SU-DHL-6 (cell line): ENCODE data around the gene C8A.

Source experiments
- H2AFZ ChIP-seq: fragments of 200-600 bp; sonication (generic); 2 replicates; pipeline ENCODE4 v1.6.1; 2014; ENCODE audit warnings: low read depth, mild to moderate bottlenecking, moderate library complexity, mixed read lengths, antibody characterized with exemption, low read length; ENCODE audit not compliant: severe bottlenecking
- H3F3A ChIP-seq: fragments of 200-600 bp; shearing (Covaris generic); 2 replicates; pipeline ENCODE4 v1.6.0; 2016; ENCODE audit warnings: antibody characterized with exemption, mild to moderate bottlenecking; ENCODE audit not compliant: insufficient read depth
- H3K27ac ChIP-seq: fragments of 200-600 bp; sonication (generic); 2 replicates; pipeline ENCODE4 v1.5.1; 2016; ENCODE audit warnings: low read depth, mild to moderate bottlenecking, low read length, moderate library complexity, mixed read lengths
- H3K27me3 ChIP-seq: fragments of 200-600 bp; sonication (generic), shearing (Covaris generic); 2 replicates; pipeline ENCODE4 v1.6.0; 2014; ENCODE audit warnings: mild to moderate bottlenecking, low read length
- H3K36me3 ChIP-seq: fragments of 200-600 bp; sonication (generic); 2 replicates; pipeline ENCODE4 v1.6.1; 2014; ENCODE audit warnings: mild to moderate bottlenecking, low read length, mixed read lengths
- H3K4me2 ChIP-seq: fragments of 300-600, 200-600 bp; shearing (Covaris generic), sonication (generic); 2 replicates; pipeline ENCODE4 v1.6.0; 2014; ENCODE audit warnings: low read length, low read depth, mild to moderate bottlenecking; ENCODE audit not compliant: poor library complexity, severe bottlenecking
- H3K4me3 ChIP-seq: fragments of 200-600 bp; sonication (generic); 2 replicates; pipeline ENCODE4 v1.5.1; 2014; ENCODE audit warnings: antibody characterized with exemption, low read length, mild to moderate bottlenecking, mixed read lengths; ENCODE audit not compliant: insufficient read depth, poor library complexity, severe bottlenecking
- H3K79me2 ChIP-seq: fragments of 200-600 bp; sonication (generic); 2 replicates; pipeline ENCODE4 v1.6.1; 2014; ENCODE audit warnings: mild to moderate bottlenecking, low read length, moderate library complexity; ENCODE audit not compliant: insufficient read depth
- H3K9ac ChIP-seq: fragments of 200-600 bp; sonication (generic); 2 replicates; pipeline ENCODE4 v1.7.0; 2014; ENCODE audit warnings: mild to moderate bottlenecking, low read length
- H3K9me2 ChIP-seq: fragments of 200-600 bp; sonication (generic); replicated peaks from 2 replicates; pipeline ENCODE4 v1.6.1; 2014; ENCODE audit warnings: low read length; ENCODE audit not compliant: insufficient read depth
- H3K9me3 ChIP-seq: fragments of 200-600 bp; sonication (generic); 2 replicates; pipeline ENCODE4 v1.6.1; 2014; ENCODE audit warnings: low read length, mixed read lengths; ENCODE audit not compliant: insufficient read depth
- H4K20me1 ChIP-seq: fragments of 200-600 bp; sonication (generic); 2 replicates; pipeline ENCODE4 v1.6.1; 2014; ENCODE audit warnings: low read depth, mild to moderate bottlenecking, antibody characterized with exemption, low read length, moderate library complexity, mixed read lengths
- EZH2phosphoT487 ChIP-seq: fragments of 200-600 bp; sonication (generic), shearing (Covaris generic); conservative IDR thresholded peaks from 2 replicates; pipeline ENCODE4 v1.6.1; 2018; ENCODE audit warnings: mild to moderate bottlenecking, antibody characterized with exemption, low read length, moderate library complexity, mixed read lengths
- TF ChIP-seq, protein P1 (sequence below): fragments of 200-600 bp; sonication (generic); IDR thresholded peaks from one replicate; pipeline ENCODE4 v1.5.1; 2017; ENCODE audit warnings: antibody characterized with exemption, mild to moderate bottlenecking, low read length, moderate library complexity; ENCODE audit not compliant: insufficient read depth, poor library complexity, severe bottlenecking

The C8A gene

DNA sequence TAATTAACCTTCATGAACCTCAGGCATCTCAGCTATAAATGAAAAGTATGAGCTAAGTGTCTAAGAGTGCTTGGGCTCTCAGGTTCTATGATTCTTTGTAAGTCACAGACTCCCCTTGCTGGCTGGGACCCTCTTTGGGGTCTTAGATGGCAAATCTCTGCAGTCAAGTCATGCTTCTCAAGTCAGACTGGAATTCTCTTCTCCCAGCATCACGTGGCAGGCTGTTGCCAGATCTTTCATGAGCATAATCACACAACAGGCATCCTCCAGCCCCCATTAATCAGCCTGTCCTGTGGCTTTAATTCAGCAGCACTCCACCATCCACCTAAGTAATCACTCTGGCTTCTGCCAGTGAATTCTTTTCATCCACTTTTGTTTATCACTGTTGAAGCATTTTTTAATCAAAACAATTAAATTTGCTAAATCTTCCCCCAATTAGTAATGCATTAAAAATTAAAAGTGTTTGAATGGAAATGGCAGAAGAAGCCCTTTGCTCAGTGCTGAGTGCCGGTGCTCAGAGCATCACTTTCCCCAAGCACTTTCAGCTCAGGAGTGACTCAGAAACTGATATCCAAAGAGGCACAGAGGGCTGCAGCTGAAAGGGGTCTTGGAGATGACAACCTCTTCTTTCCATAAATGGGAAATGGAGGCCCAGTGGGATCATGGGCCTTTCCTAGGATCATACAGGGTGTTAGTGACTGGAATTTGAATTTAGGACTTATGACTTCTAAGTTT, 50.2 kb downstream of the C8A start:
- no peak overlapping the region for H3K4me3 ChIP-seq
- no peaks in the 10 kb centered on the region for H4K20me1 ChIP-seq
- TF ChIP-seq EZH2phosphoT487: no peak
- TF ChIP-seq, protein P1, sequence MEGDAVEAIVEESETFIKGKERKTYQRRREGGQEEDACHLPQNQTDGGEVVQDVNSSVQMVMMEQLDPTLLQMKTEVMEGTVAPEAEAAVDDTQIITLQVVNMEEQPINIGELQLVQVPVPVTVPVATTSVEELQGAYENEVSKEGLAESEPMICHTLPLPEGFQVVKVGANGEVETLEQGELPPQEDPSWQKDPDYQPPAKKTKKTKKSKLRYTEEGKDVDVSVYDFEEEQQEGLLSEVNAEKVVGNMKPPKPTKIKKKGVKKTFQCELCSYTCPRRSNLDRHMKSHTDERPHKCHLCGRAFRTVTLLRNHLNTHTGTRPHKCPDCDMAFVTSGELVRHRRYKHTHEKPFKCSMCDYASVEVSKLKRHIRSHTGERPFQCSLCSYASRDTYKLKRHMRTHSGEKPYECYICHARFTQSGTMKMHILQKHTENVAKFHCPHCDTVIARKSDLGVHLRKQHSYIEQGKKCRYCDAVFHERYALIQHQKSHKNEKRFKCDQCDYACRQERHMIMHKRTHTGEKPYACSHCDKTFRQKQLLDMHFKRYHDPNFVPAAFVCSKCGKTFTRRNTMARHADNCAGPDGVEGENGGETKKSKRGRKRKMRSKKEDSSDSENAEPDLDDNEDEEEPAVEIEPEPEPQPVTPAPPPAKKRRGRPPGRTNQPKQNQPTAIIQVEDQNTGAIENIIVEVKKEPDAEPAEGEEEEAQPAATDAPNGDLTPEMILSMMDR: no peak
- no peak overlapping the region for H3K27ac ChIP-seq
- no peaks in the 10 kb centered on the region for H3K9me2 ChIP-seq
- H3F3A ChIP-seq: no peaks in the 10 kb centered on the region
- no peak overlapping the region for H3K4me2 ChIP-seq
- no peaks in the 10 kb centered on the region for H3K79me2 ChIP-seq
- H3K27me3 ChIP-seq: no peaks in the 10 kb centered on the region
- no peak overlapping the region for H3K9ac ChIP-seq
- no peaks in the 10 kb centered on the region for H3K36me3 ChIP-seq
- no peaks in the 10 kb centered on the region for H3K9me3 ChIP-seq
- H2AFZ ChIP-seq: no peak overlapping the region

DNA sequence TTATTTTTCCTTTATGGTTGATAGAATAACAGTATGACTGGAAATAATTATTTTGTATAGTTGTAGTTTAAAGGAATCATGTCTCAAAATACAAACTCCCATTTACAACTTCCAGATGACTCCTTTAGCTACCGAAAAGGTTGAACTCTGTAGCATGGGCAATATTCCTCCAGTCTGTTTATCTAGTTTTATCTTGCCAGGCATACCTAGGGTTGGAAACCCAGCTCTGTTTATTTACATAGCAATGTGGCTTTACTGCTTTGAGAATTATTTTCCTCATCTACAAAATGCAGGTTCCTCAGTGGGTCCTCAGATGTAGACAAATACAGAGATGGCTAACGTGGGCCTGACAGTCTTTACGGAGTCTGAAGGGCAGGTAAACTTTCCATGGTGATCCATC, 51.1 kb downstream of the C8A start:
- H3K9me2 ChIP-seq: no peaks in the 10 kb centered on the region
- no peaks in the 10 kb centered on the region for H4K20me1 ChIP-seq
- H3K27ac ChIP-seq: no peak overlapping the region
- TF ChIP-seq, protein P1: no peak
- TF ChIP-seq EZH2phosphoT487: no peak
- no peaks in the 10 kb centered on the region for H3K9me3 ChIP-seq
- no peaks in the 10 kb centered on the region for H3K27me3 ChIP-seq
- H3K36me3 ChIP-seq: no peaks in the 10 kb centered on the region
- H3K9ac ChIP-seq: no peak overlapping the region
- no peak overlapping the region for H2AFZ ChIP-seq
- H3F3A ChIP-seq: no peaks in the 10 kb centered on the region
- H3K4me3 ChIP-seq: no peak overlapping the region
- H3K4me2 ChIP-seq: no peak overlapping the region
- H3K79me2 ChIP-seq: no peaks in the 10 kb centered on the region

DNA sequence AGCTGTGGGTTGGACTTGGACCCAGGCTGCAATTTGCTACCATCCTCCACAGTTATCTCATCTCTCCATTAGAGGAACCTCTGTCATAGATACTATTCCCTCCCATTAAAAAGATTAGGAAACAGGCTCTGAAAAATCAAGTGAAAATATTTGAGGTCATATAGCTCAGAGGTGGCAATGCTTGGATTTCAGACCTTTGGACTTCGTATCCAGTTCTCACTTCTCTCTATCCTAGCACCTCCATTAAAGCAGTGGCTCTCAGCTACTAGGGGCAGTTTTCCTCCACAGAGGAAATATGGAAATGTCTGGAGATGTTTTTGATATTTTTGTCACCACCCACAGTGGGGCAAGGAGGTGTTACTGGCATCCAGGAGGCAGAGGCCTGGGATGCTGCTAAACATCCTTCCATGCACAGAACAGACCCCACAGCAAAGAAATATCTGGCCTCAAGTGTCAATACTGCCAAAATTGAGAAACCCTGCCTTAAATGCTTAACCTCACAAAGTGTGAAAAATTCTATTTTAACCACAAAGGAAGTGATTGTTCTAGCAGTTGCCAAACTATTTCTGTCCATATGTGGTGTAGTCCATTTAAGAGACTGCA, 54.1 kb downstream of the C8A start:
- Histone ChIP-seq H4K20me1 (no peaks in the 10 kb centered on the region), H3K9me3 (no peaks in the 10 kb centered on the region), H3F3A (no peaks in the 10 kb centered on the region), H3K36me3 (no peaks in the 10 kb centered on the region), H3K9ac (no peak overlapping the region), H3K9me2 (no peaks in the 10 kb centered on the region), H2AFZ (no peak overlapping the region), H3K79me2 (no peaks in the 10 kb centered on the region), H3K27me3 (no peaks in the 10 kb centered on the region), H3K4me2 (no peak overlapping the region), H3K27ac (no peak overlapping the region), H3K4me3 (no peak overlapping the region)
- no peak for TF ChIP-seq EZH2phosphoT487
- TF ChIP-seq, protein P1: no peak
